Keratinocyte (primary cell): ENCODE measurements around the gene ENTR1.

Experiments used
- CTCF ChIP-seq, 3 experiments: IDR thresholded peaks in 1 of 3; conservative IDR thresholded peaks in 1 of 3; optimal IDR thresholded peaks in 1 of 3; 2 replicates in 2 of 3; 3 replicates in 1 of 3; pipeline versions ENCODE3 to v1.5.1; 2011; ENCODE audit warnings: low read length in 3 of 3, mild to moderate bottlenecking in 3 of 3, moderate library complexity in 2 of 3, control low read depth in 1 of 3, inconsistent platforms in 1 of 3; ENCODE audit not compliant: insufficient read depth in 2 of 3; ENCODE audit errors: extremely low read depth in 1 of 3
- EZH2 ChIP-seq: IDR thresholded peaks from one replicate; pipeline ENCODE4 v1.6.1; 2012; ENCODE audit warnings: inconsistent platforms, mild to moderate bottlenecking, low read length, moderate library complexity

GRCh38 chr9:136383436-136383835, 27.0 kb downstream of the ENTR1 start:
- TF ChIP-seq CTCF (optimal IDR thresholded peaks at IDR 0.05 in 1 of 3, IDR thresholded peaks at IDR 0.05 in 1 of 3, conservative IDR thresholded peaks at IDR 0.05 in 1 of 3; ENCODE audit: extremely low read depth in 1 of 3, insufficient read depth in 2 of 3, low read length in 3 of 3): no peak
- no peak for TF ChIP-seq EZH2
